ENCODE results near the gene ANAPC10.
"Not testable (repeated sequence)": the region's sequence is repeated elsewhere in the genome, so short reads cannot be mapped to it uniquely, and the experiment has no call there.

ANAPC10 gene

GRCh38 chr4:145071560-145071959 is 26.4 kb downstream of the ANAPC10 start:
- DNase-seq (ENCODE audit: low spot score): no peak

- peak; percentile 27 for DNase-seq (ENCODE audit: low spot score)
These were observed 28.6 kb downstream of the ANAPC10 start for GRCh38 chr4:145069361-145069760.

GRCh38 chr4:145066063-145066501 is 31.9 kb downstream of the ANAPC10 start:
- DNase-seq (ENCODE audit: low spot score): peak; percentile 35

- DNase-seq (ENCODE audit: low spot score): peak; percentile 65
These were observed 36.6 kb downstream of the ANAPC10 start for GRCh38 chr4:145061318-145061920.

- DNase-seq (ENCODE audit: low spot score): peak; percentile 56
These were observed 39.7 kb downstream of the ANAPC10 start for GRCh38 chr4:145058256-145058655.

GRCh38 chr4:145056325-145057130 is 41.5 kb downstream of the ANAPC10 start:
- no peak for DNase-seq (ENCODE audit: low spot score)

- DNase-seq (ENCODE audit: low spot score): no peak
These were observed 42.3 kb downstream of the ANAPC10 start for GRCh38 chr4:145055533-145056257.

DNA sequence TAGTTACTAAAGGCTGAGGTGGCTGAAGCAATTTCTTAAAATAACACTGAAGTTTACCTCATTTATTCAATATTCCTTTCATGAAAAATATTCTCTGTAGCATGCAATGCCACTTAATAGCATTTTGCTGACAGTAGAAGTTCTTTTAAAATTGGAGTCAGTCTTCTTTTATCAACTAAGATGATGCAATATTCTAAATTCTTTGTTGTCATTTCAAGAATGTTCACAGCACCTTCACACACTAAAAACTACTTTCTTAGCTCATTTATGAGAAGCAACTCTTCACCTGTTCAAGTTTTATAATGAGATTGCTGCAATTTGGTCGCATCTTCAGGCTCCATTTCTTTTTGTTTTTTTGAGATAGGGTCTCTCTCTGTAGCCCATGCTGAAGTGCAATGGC is 48.8 kb downstream of the ANAPC10 start:
- DNase-seq (ENCODE audit: low spot score): no peak

DNA sequence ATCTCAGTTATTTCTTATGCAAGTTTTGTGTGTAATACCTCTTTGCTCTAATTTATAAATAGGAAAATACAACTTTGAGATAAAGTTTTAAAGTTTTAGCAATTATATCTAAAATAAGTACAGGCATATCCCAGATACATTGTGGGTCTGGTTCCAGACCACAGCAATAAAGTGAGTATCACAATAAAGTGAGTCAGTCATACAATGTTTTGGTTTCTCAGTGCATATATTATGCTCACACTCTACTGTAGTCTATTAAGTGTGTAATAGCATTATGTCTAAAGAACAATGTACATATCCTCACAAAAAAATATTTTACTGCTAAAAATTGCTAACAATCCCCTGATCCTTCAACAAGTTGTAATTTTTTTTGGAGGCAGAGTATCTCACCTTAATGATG is 49.2 kb downstream of the ANAPC10 start:
- no peak for DNase-seq (ENCODE audit: low spot score)

- DNase-seq (ENCODE audit: low spot score): no peak
These were observed 50.8 kb downstream of the ANAPC10 start for GRCh38 chr4:145047151-145047550.

GRCh38 chr4:145045180-145045579 is 52.8 kb downstream of the ANAPC10 start:
- DNase-seq (ENCODE audit: low spot score): no peak

- peak; percentile 38 for DNase-seq (ENCODE audit: low spot score)
These were observed 53.7 kb downstream of the ANAPC10 start for GRCh38 chr4:145044341-145044740.

DNA sequence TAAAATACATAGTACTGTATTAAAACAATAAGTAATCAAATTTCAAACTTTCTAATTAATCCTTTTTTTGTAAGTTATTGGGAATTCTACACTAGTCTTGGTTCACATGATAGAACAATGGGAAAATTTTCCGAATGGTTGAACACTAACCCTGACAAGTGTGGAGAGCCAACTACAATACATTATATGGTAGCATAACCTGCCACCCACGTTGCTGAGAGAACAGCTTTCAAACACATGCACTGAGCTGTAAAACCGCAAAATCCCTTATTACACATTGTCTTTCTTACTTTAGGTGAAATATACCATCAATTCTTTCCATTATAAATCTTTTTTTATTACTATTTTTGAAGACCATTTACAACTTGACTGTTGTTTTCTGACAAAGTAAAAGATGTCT is 54.7 kb downstream of the ANAPC10 start:
- DNase-seq (ENCODE audit: low spot score): peak; percentile 50

DNA sequence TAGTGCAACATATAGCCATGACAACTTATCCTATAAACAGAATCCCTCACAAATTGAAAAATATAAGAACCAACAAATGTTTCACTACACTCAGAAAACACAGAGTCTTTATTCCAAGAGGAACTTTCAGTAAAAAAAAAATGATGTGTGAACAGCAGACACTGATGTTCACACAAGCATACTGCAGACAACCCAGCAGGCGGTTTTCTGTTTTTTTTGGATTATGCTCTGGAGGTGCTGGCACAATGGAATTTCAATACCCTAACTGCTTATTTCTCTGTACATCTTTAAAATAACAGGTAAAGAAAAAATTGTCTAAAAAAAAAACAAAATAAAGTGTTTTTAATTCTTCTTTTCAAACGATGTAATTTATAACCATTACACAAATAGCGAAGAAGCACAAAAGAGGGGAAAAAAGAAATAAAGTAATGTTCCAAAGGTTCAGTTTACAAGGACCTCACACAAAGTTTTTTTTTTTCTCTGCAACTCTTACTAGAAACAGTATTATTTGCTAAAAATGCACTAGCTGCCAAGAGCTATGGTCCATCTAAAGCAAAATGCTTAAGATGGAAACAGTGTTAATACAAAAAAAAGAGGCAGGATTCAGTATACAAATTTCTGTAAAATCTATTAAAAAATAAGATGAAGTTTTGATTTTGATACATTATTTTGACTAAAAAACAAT is 55.3 kb downstream of the ANAPC10 start:
- DNase-seq (ENCODE audit: low spot score): no peak

DNA sequence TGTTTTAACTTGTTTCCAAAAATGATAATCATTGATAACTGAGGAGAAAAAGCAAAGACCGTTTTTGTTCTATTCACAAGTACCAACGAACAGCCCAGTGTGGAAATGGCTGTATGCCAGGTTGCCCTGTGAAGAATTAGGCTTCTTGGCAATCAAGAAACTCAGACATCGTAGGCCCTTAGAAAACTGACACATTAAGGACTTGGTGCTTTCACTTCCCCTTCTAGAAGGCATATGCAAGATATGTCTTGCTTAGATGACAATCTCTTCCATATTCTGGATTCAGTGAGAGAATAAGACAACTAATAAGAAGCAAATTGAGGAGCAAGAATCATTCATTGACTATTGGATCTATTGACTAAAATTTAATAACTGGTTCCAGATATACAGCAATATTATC is 56.6 kb downstream of the ANAPC10 start:
- DNase-seq (ENCODE audit: low spot score): no peak

GRCh38 chr4:145035494-145036136 is 62.4 kb downstream of the ANAPC10 start:
- DNase-seq (ENCODE audit: low spot score): no peak

- DNase-seq (ENCODE audit: low spot score): peak; percentile 78
These were observed 63.2 kb downstream of the ANAPC10 start for GRCh38 chr4:145034727-145035211.

GRCh38 chr4:145019346-145019745 is 78.7 kb downstream of the ANAPC10 start:
- no peak for DNase-seq (ENCODE audit: low spot score)

DNA sequence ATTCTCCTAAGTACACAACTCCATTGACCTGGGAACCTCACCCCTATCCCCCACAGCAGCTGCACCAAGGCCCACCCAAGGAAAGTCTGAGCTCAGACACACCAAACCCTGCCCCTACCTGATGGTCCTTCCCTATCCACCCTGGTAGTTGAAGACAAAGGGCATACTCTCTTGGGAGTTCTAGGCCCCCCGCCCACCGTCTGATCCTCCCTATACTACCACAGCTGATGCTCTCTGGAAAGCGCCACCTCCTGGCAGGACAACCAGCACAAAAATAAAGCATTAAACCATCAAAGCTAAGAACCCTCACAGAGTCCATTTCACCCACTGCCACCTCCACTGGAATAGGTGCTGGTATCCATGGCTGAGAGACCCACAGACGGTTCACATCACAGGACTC is 83.6 kb downstream of the ANAPC10 start:
- DNase-seq (ENCODE audit: low spot score): no peak

DNA sequence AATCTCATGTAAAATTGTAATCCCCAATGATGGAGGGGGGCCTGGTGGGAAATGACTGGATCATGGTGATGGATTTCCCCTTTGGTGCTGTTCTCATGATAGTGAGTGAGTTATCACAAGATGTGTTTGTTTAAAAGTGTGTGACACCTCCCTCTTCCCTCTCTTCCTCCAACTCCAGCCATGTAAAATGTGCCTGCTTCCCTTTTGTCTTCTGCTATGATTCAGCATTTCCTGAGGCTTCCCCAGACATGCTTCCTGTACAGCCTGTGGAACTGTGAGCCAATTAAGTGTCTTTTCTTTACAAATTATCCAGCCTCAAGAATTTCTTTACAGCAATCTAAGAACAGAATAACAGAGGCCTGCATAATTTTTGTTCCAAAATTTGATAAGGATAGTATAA is 85.2 kb downstream of the ANAPC10 start:
- DNase-seq (ENCODE audit: low spot score): peak; percentile 76

GRCh38 chr4:145011636-145012035 is 86.4 kb downstream of the ANAPC10 start:
- DNase-seq (ENCODE audit: low spot score): no peak

DNA sequence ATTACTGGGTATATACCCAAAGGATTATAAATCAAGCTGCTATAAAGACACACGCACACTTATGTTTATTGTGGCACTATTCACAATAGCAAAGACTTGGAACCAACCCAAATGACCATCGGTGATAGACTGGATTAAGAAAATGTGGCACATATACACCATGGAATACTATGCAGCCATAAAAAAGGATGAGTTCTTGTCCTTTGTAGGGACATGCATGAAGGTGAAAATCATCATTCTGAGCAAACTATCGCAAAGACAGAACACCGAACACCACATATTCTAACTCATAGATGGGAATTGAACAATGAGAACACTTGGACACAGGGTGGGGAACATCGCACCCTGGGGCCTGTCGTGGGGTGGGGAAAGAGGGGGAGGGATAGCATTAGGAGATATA is 87.7 kb downstream of the ANAPC10 start:
- DNase-seq (ENCODE audit: low spot score): not testable (repeated sequence)

Data from kidney tubule cell (primary cell).